NCI-H1930 (cell line): ENCODE measurements around the gene DHTKD1.
"Not testable (repeated sequence)": the region's sequence is repeated elsewhere in the genome, so short reads cannot be mapped to it uniquely, and the experiment has no call there.

Source experiments
- DNase-seq, 2 experiments: peaks; one replicate each; lab custom pipeline; 2025; lab: John Stamatoyannopoulos, UW

The DHTKD1 gene

DNA sequence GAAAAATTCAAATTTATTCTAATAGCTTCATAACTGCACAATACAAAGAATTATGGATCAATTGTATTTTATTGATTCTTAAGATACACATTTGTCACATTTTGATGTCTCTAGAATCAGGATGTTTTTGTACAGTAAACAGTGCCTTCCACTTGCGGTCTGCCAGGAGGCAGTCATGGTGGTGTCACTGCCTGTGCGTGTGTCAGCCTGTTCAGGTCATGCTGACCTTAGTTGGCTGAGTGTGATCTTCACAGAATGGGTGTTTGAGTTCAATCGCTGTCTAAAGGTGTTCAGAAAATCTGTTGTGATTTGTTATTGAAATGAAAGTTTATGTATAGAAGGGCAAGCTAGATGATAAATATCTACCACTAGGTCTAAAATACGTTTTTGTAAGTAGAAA is 81.4 kb downstream of the DHTKD1 start:
- DNase-seq = no peak

DNA sequence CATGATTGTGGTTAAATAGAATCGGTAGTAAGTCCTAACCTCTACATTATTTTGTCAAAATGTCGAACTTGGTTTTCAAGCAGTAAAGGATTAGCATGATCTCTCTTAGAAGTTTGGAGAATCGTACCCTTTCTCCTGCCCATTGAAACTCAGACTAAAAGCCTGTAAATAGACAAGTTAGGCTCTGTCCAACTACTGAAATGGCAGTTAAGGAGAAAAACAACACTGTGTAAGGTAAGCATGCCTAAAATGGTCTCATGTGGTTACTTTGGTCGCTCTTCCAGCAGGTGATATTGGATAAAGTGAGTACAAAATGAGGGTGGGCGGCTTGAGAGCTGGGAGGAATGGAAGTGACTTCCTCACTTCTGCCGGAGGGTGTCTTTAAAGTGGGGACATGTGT is 85.8 kb downstream of the DHTKD1 start:
- DNase-seq = no peak

DNA sequence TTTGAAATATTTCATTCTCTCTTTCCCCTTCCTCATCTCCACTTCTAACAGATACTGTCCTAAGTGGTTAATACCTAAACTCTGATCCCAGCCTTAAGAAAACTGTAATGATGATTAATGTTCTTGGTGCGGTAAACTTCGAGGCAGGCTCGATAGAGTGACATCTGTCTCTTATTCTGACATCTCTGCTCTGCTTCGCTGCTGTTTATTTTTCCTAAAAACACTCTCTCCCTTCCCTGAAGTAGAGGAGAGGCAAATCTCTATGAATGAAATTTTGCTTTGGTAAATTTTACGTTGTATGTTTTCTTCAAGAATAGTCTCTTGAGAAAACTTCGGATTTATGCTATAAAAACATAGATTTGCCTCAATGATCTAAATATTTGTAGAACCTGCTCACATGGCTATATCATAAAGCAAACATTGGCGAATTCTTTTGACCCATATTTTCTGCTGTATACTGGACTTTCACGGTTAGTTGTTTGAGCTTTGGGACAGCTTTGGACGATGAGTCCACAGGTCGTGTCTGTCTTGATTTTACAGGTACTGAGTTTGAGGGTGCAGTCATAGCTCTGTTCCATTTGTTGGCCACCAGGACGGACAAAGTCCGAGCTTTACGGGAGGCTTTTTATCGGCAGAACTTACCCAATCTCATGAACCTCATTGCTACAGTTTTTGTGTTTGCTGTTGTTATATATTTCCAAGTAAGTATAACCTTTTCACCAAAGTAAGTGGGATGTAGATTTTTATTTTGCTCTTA is 87.8 kb downstream of the DHTKD1 start:
- DNase-seq = no peak

DNA sequence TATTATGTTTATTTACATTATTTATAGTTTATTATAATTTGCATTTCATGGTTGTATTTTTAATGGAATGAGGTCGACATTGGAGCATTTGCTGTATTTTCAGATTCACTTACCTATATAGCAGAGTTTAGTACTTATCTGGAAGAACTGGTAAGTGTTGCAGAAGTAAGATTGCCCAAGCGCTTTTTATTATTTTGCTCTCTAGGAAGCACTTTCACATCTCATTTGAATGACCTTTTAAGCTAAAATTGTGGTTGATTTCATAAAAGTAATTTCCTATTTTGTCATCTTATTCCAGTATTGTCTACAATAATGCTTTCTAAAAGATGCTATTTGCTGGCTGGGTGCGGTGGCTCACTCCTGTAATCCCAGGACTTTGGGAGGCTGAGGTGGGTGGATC is 89.4 kb downstream of the DHTKD1 start:
- no peak for DNase-seq

DNA sequence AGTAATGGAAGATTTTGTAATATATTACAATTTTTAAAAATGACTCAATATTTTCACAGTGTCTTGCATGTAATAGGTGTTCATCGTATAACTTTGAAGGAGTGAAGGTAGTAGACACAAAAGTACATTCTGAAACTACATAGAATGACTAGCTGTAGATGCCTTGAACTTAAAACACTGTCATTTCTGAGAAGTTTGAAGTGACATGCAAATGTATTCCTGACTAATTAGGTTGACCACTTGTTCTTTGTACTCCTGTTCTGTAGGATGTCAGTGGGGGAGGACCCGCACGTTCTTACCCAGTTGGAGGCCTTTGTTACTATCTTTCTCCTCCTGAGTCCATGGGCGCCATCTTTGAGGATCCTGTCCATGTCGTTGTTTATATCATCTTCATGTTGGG is 91.9 kb downstream of the DHTKD1 start:
- DNase-seq = no peak

DNA sequence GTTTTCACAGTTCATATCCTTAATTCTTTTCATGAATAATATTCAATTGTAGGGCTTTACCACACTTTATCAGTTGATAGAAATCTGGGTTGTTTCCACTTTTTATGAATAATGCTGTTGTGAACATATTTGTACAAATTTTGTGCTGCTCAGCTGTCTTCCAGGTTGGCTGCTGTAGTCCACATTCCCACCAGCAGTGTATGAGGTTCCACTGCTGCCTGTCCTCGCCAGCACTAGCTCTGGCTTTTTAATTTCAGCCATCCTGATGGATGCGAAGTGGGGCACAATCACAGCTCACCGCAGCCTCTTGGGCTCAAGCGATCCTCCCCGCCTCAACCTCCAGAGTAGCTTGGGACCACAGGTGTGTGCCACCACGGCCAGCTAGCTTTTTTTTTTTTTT is 94.2 kb downstream of the DHTKD1 start:
- DNase-seq = no peak

DNA sequence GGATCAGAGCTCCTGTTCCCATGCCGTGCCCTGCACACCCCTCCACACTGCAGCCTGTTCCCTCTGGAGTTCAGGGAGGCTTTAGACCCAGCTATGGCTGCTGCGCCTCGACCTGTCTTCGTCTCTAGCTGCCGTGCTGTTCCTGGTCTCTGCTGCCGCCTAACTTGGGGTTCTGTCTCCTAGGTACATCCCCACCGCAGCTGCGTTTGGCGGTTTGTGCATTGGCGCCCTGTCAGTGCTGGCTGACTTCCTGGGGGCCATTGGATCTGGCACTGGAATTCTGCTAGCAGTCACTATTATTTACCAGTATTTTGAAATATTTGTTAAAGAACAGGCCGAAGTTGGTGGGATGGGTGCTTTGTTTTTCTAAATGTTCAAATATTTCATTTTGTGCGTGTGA is 95.3 kb downstream of the DHTKD1 start:
- DNase-seq = no peak

GRCh38 chr10:12165036-12165435 is 96.3 kb downstream of the DHTKD1 start:
- DNase-seq = no peak

GRCh38 chr10:12165999-12166775 is 97.4 kb downstream of the DHTKD1 start:
- DNase-seq = no peak

DNA sequence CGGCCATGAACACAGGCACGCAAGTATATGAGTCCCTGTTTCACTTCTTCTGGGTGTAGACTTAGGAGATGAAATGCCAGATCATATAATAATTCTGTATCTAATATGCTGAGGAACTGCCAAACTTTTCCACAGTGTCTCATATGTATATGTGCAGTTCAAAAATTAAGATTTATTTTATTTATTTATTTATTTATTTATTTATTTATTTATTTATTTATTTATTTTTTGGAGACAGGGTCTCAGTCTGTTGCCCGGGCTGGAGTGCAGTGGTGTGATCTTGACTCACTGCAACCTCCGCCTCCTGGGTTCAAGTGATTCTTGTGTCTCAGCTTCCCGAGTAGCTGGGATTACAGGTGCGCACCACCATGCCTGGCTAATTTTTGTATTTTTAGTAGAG is 102.8 kb downstream of the DHTKD1 start:
- not testable (repeated sequence) for DNase-seq
